Psoas muscle (tissue), 8 donors: ENCODE measurements around the gene MYCL. TPM values are rescaled to one million over a fixed set of nuclear protein-coding genes. Genes with fewer than 3 reads are reported as not detected.
A peak's percentile ranks its signal among the peaks of the same experiment; 100 is the strongest.

Experiments
- ATAC-seq, 4 donors: fragments of 200-7000 bp; cut with Tn5 transposase; one replicate each; pipeline ENCODE4 v1.9.1; 2020; ENCODE audit warnings: moderate library complexity in 3 of 4, mild to moderate bottlenecking in 2 of 4
- DNase-seq, 2 donors: peaks; one replicate each; pipeline ENCODE4 v3.0.0-alpha.2; 2020
- H3K27ac ChIP-seq: fragments of 200-600 bp; one replicate; pipeline ENCODE4 v1.8.0; 2022
- H3K27me3 ChIP-seq, 3 donors: fragments of 200-600 bp in 1 of 3; one replicate each; pipeline versions ENCODE4 v1.6.1 to v1.8.0; 2013 to 2022; ENCODE audit warnings: low read length in 2 of 3, mild to moderate bottlenecking in 2 of 3, moderate library complexity in 1 of 3; ENCODE audit not compliant: insufficient read depth in 3 of 3
- H3K36me3 ChIP-seq, 2 donors: fragments of 200-600 bp in 1 of 2; one replicate each; pipeline versions ENCODE4 v1.6.1 to v1.8.0; 2013 to 2022; ENCODE audit warnings: low read depth in 1 of 2, mild to moderate bottlenecking in 1 of 2, moderate library complexity in 1 of 2; ENCODE audit not compliant: insufficient read depth in 1 of 2
- H3K4me1 ChIP-seq: fragments of 200-600 bp; one replicate; pipeline ENCODE4 v1.8.0; 2022
- H3K4me3 ChIP-seq: fragments of 200-600 bp; one replicate; pipeline ENCODE4 v1.8.0; 2022; ENCODE audit warnings: mild to moderate bottlenecking
- H3K9me3 ChIP-seq: fragments of 200-600 bp; one replicate; pipeline ENCODE4 v1.8.0; 2022
- CTCF ChIP-seq: fragments of 200-600 bp; IDR thresholded peaks from one replicate; pipeline ENCODE4 v1.8.0; 2022; ENCODE audit warnings: antibody characterized with exemption
- WGBS, 3 donors: extraction: QIAGEN DNeasy Blood & Tissue Kit; methylation state at CpG; one replicate each; pipeline versions ENCODE4 v1.1.6 to v1.1.7; 2013; 5-methylcytosine and 5-hydroxymethylcytosine counted together
- intact Hi-C, 2 donors: fragments of 100-400 bp; cut with DNase I; formaldehyde crosslinking; loops; one replicate each; pipeline versions ENCODE4 v1.11.0 to v1.14.2; 2022
- long read RNA-seq, 2 donors: library from polyadenylated mRNA; unstranded; transcript quantifications; one replicate each; pipeline ENCODE4 v2.0.0, GENCODE V29; 2021
- polyA plus RNA-seq, 3 donors: library from polyadenylated mRNA; stranded (reverse); fragments of 200-250 nt; gene quantifications; one replicate each; pipeline ENCODE4 v1.2.3, GENCODE V29; 2013
- total RNA-seq, 4 donors: library from RNA; stranded (reverse); fragmentation: NEBNext Ultra II Directional in 2 of 4; extraction: Animal tissue kit (Norgen Biotek cat#: 25700) in 2 of 4; gene quantifications; one replicate each; pipeline versions ENCODE4 v1.2.1 to v1.2.4, GENCODE V29; 2021 to 2023
- donor health status: healthy with polysubstance abuse.
- donor health status: DM: no; HTN: no; CAD: no; lungs with moderate emphysema.
- donor health status: Bipolar disorder and iron deficiency.
- donor health status: healthy.
- donor health status: DM: yes; HTN: yes; CAD: no.
- donor health status: DM: no; HTN: no; CAD: no.
- donor health status: DM: no; HTN: no; CAD: no.
- donor health status: DM: yes; HTN: yes; CAD: no.

Gene MYCL
- total RNA-seq (1 to 10 TPM in 2 of 4 donors, under 1 TPM in 2; 0.19 to 1.7 (median 0.60) TPM), polyA plus RNA-seq (under 1 TPM; 0.10 to 0.27 (median 0.12) TPM)
- long read RNA-seq, donor 1, result 0 reads
- long read RNA-seq, donor 2, result 0 reads

GRCh38 chr1:39901714-39902459, at the start of gene MYCL:
Gene MYCL (minus strand): TSS chr1:39901917. CDS start chr1:39901434, 483 bp downstream.
- no peak within 1 kb of the TSS for H3K27ac ChIP-seq
- H3K4me3 ChIP-seq, result peak within 1 kb of the TSS; percentile 75
- DNase-seq (peak; percentile 59 to 80), ATAC-seq (peak; percentile 79 to 93 (median 86))
- intact Hi-C loops, result loop anchor here (2.0 to 5.0 kb wide), 2 partner anchors 85 kb away; no protein-coding TSS in a partner anchor
- no peaks in the 10 kb centered on the region for H3K9me3 ChIP-seq
- H3K4me1 ChIP-seq, result peaks cover 7% of the 10 kb centered on the region
- H3K27me3 ChIP-seq, result peaks cover 0 to 15% (median 7%) of the 10 kb centered on the region in 3 donors
- H3K36me3 ChIP-seq, result no peaks in the 10 kb centered on the region
- TF ChIP-seq CTCF, result peak; percentile 67
- 0 to 1% (median 1%) methylated on average over 49 to 92 of the region's 92 CpGs for WGBS, 3 donors

- Histone ChIP-seq H3K27me3 (no peaks in the 10 kb centered on the region), H3K4me1 (peaks cover 5% of the 10 kb centered on the region), H3K9me3 (no peaks in the 10 kb centered on the region), H3K36me3 (no peaks in the 10 kb centered on the region), H3K4me3 (no peak overlapping the region), H3K27ac (no peak overlapping the region)
- TF ChIP-seq CTCF, result no peak
- intact Hi-C loops, result no loop called here
- DNase-seq, result no peak
- no peak for ATAC-seq
- 84 to 89% (median 89%) methylated on average over 2 of the region's 2 CpGs for WGBS, 3 donors
Observed at GRCh38 chr1:39949891-39950290, 48.2 kb upstream of the MYCL start.

- H3K36me3 ChIP-seq, result no peaks in the 10 kb centered on the region
- H3K27ac ChIP-seq, result no peak overlapping the region
- 56 to 64% (median 56%) methylated on average over 4 of the region's 4 CpGs for WGBS, 3 donors
- intact Hi-C loops, result no loop called here
- no peak overlapping the region for H3K4me3 ChIP-seq
- ATAC-seq, result no peak
- DNase-seq, result no peak
- no peak for TF ChIP-seq CTCF
- no peaks in the 10 kb centered on the region for H3K9me3 ChIP-seq
- no peaks in the 10 kb centered on the region for H3K27me3 ChIP-seq
- no peaks in the 10 kb centered on the region for H3K4me1 ChIP-seq
Observed at GRCh38 chr1:39947260-39947659, 45.5 kb upstream of the MYCL start.

- H3K4me1 ChIP-seq, result no peaks in the 10 kb centered on the region
- intact Hi-C loops, result no loop called here
- TF ChIP-seq CTCF, result no peak
- no peaks in the 10 kb centered on the region for H3K27me3 ChIP-seq
- H3K36me3 ChIP-seq, result no peaks in the 10 kb centered on the region
- ATAC-seq, result no peak
- H3K9me3 ChIP-seq, result no peaks in the 10 kb centered on the region
- H3K4me3 ChIP-seq, result no peak overlapping the region
- no peak overlapping the region for H3K27ac ChIP-seq
- WGBS, 3 donors, result 80 to 91% (median 87%) methylated on average over 4 of the region's 4 CpGs
- DNase-seq, result no peak
Observed at GRCh38 chr1:39946216-39946615, 44.5 kb upstream of the MYCL start.
